Measurements from ENCODE around the gene ZNF710. TPM values are rescaled to one million over a fixed set of nuclear protein-coding genes. Genes with fewer than 3 reads are reported as not detected.
A peak's percentile ranks its signal among the peaks of the same experiment; 100 is the strongest.

Gene ZNF710
- polyA plus RNA-seq, 1 donor from 2014 or later = 10.2 TPM

DNA sequence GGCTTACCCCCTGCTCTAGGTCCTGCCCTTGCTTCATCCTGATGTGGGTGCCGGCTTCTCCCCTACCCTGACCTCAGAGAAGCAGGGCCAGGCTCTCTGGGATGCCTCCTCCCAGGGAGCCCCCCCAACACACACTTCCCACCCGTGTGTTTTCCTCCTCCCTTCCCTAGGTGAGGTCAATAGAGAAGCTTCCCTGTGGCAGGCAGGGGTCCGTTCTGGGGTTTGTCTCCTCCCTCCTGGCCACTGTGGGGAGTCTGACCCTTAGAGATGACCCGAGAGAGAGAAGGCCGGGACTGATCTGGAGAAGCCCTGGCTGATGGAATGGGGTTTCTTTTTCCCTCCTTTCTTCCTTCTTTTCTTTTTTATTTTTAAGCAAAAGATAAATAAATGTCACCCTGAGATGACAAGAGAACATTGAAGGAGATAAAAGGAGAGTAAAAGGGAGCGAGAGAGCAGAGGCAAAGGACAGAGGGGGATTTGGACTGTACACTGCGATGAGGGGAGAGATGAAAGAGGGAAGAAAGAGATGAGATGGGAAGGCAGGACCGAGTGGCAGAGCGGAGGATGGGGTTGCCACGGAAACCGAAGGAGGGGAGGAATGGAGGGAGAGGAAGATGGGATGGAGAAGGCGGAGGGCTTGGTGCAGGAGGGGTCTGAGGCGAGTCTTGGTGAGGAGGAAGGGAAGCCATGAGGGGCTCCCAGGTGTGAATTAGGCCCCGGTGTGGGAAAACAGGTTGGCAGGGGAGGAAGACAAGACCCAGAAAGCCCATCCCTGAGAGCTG is 52.8 kb downstream of the ZNF710 start:
- peak overlapping the region; percentile 29 for H3K4me3 ChIP-seq (ENCODE audit: low read length)
- H3K36me3 ChIP-seq (ENCODE audit: insufficient read depth, low read length) = no peaks in the 10 kb centered on the region
- no peaks in the 10 kb centered on the region for H3K9me2 ChIP-seq (ENCODE audit: insufficient read depth, low read length)
- TF ChIP-seq RAD21 (conservative IDR thresholded peaks at IDR 0.05) (no peak), EP300 (conservative IDR thresholded peaks at IDR 0.05; ENCODE audit: poor library complexity, severe bottlenecking) (no peak), EZH2 (IDR thresholded peaks at IDR 0.05; ENCODE audit: borderline replicate concordance, insufficient read depth, low read length, poor library complexity, severe bottlenecking) (no peak), POLR2AphosphoS5 (IDR thresholded peaks at IDR 0.05) (no peak), MXI1 (conservative IDR thresholded peaks at IDR 0.05; ENCODE audit: poor library complexity, severe bottlenecking) (no peak), TAF1 (IDR thresholded peaks at IDR 0.05; ENCODE audit: low read depth) (no peak), SMC3 (conservative IDR thresholded peaks at IDR 0.05; ENCODE audit: poor library complexity) (no peak)
- TF ChIP-seq, protein P1, sequence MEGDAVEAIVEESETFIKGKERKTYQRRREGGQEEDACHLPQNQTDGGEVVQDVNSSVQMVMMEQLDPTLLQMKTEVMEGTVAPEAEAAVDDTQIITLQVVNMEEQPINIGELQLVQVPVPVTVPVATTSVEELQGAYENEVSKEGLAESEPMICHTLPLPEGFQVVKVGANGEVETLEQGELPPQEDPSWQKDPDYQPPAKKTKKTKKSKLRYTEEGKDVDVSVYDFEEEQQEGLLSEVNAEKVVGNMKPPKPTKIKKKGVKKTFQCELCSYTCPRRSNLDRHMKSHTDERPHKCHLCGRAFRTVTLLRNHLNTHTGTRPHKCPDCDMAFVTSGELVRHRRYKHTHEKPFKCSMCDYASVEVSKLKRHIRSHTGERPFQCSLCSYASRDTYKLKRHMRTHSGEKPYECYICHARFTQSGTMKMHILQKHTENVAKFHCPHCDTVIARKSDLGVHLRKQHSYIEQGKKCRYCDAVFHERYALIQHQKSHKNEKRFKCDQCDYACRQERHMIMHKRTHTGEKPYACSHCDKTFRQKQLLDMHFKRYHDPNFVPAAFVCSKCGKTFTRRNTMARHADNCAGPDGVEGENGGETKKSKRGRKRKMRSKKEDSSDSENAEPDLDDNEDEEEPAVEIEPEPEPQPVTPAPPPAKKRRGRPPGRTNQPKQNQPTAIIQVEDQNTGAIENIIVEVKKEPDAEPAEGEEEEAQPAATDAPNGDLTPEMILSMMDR (IDR thresholded peaks at IDR 0.05; ENCODE audit: poor library complexity, severe bottlenecking) = no peak
- TF ChIP-seq, protein P2, sequence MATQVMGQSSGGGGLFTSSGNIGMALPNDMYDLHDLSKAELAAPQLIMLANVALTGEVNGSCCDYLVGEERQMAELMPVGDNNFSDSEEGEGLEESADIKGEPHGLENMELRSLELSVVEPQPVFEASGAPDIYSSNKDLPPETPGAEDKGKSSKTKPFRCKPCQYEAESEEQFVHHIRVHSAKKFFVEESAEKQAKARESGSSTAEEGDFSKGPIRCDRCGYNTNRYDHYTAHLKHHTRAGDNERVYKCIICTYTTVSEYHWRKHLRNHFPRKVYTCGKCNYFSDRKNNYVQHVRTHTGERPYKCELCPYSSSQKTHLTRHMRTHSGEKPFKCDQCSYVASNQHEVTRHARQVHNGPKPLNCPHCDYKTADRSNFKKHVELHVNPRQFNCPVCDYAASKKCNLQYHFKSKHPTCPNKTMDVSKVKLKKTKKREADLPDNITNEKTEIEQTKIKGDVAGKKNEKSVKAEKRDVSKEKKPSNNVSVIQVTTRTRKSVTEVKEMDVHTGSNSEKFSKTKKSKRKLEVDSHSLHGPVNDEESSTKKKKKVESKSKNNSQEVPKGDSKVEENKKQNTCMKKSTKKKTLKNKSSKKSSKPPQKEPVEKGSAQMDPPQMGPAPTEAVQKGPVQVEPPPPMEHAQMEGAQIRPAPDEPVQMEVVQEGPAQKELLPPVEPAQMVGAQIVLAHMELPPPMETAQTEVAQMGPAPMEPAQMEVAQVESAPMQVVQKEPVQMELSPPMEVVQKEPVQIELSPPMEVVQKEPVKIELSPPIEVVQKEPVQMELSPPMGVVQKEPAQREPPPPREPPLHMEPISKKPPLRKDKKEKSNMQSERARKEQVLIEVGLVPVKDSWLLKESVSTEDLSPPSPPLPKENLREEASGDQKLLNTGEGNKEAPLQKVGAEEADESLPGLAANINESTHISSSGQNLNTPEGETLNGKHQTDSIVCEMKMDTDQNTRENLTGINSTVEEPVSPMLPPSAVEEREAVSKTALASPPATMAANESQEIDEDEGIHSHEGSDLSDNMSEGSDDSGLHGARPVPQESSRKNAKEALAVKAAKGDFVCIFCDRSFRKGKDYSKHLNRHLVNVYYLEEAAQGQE (IDR thresholded peaks at IDR 0.05; ENCODE audit: borderline replicate concordance) = no peak
- H3K79me2 ChIP-seq (replicated peaks; ENCODE audit: insufficient read depth, low read length) = no peaks in the 10 kb centered on the region
- peak overlapping the region; percentile 52 for H3K4me2 ChIP-seq (ENCODE audit: low read length)
- no peaks in the 10 kb centered on the region for H4K20me1 ChIP-seq (ENCODE audit: insufficient read depth)
- H3F3A ChIP-seq (ENCODE audit: insufficient read depth, low read length, poor library complexity, severe bottlenecking) = no peaks in the 10 kb centered on the region
- H3K9ac ChIP-seq (ENCODE audit: low read length) = peak overlapping the region; percentile 39
- H3K9me3 ChIP-seq (ENCODE audit: low read length) = no peaks in the 10 kb centered on the region
- H2AFZ ChIP-seq (ENCODE audit: low read depth, low read length) = peak overlapping the region; percentile 33
- H3K27me3 ChIP-seq (ENCODE audit: insufficient read depth, low read depth, low read length) = no peaks in the 10 kb centered on the region
- H3K27ac ChIP-seq (ENCODE audit: low read length) = peak overlapping the region; percentile 63

DNA sequence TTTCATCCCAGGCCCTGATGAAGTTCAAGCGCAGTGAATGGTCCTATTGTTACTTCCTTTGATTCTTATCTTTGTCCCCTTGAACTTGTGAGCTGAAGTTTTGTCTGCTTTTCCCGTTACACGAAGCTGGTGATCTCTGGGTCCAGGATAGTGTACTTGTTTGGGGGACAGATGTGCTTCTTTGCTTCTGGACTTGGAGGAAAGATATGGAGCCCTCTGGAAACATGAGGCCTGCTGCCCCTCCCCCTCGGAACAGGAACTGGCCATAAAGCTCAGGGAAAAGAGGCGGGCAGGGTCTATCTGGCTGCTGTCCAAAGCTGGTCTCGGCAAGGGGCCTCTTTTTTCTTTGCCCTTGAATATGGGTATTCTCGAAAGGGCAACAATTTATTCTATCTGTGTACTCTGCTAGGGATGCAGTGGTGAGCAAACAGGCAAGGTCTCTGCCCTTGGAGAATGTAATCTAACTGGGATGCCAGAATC is 53.5 kb downstream of the ZNF710 start:
- H3K4me2 ChIP-seq (ENCODE audit: low read length) = no peak overlapping the region
- H3K27me3 ChIP-seq (ENCODE audit: insufficient read depth, low read depth, low read length) = no peaks in the 10 kb centered on the region
- H4K20me1 ChIP-seq (ENCODE audit: insufficient read depth) = no peaks in the 10 kb centered on the region
- H3K27ac ChIP-seq (ENCODE audit: low read length) = peak overlapping the region; percentile 63
- no peaks in the 10 kb centered on the region for H3K9me2 ChIP-seq (ENCODE audit: insufficient read depth, low read length)
- no peaks in the 10 kb centered on the region for H3K79me2 ChIP-seq (replicated peaks; ENCODE audit: insufficient read depth, low read length)
- H3K36me3 ChIP-seq (ENCODE audit: insufficient read depth, low read length) = no peaks in the 10 kb centered on the region
- no peaks in the 10 kb centered on the region for H3F3A ChIP-seq (ENCODE audit: insufficient read depth, low read length, poor library complexity, severe bottlenecking)
- H3K9ac ChIP-seq (ENCODE audit: low read length) = peak overlapping the region; percentile 39
- H2AFZ ChIP-seq (ENCODE audit: low read depth, low read length) = no peak overlapping the region
- TF ChIP-seq, protein P2 (IDR thresholded peaks at IDR 0.05; ENCODE audit: borderline replicate concordance) = no peak
- TF ChIP-seq SMC3 (conservative IDR thresholded peaks at IDR 0.05; ENCODE audit: poor library complexity) = no peak
- TF ChIP-seq, protein P1 (IDR thresholded peaks at IDR 0.05; ENCODE audit: poor library complexity, severe bottlenecking) = no peak
- TF ChIP-seq EP300 (conservative IDR thresholded peaks at IDR 0.05; ENCODE audit: poor library complexity, severe bottlenecking) = no peak
- TF ChIP-seq EZH2 (IDR thresholded peaks at IDR 0.05; ENCODE audit: borderline replicate concordance, insufficient read depth, low read length, poor library complexity, severe bottlenecking) = no peak
- TF ChIP-seq TAF1 (IDR thresholded peaks at IDR 0.05; ENCODE audit: low read depth) = no peak
- TF ChIP-seq MXI1 (conservative IDR thresholded peaks at IDR 0.05; ENCODE audit: poor library complexity, severe bottlenecking) = no peak
- TF ChIP-seq POLR2AphosphoS5 (IDR thresholded peaks at IDR 0.05) = no peak
- TF ChIP-seq RAD21 (conservative IDR thresholded peaks at IDR 0.05) = no peak
- no peak overlapping the region for H3K4me3 ChIP-seq (ENCODE audit: low read length)
- no peaks in the 10 kb centered on the region for H3K9me3 ChIP-seq (ENCODE audit: low read length)

All from neural cell (in vitro differentiated cells).